Activated CD8-positive, alpha-beta T cell treated with anti-CD3 and anti-CD28 coated beads for 36 hours (primary cell): Measurements from ENCODE around the gene F2RL3. TPM values are rescaled to one million over a fixed set of nuclear protein-coding genes. Genes with fewer than 3 reads are reported as not detected.

ENCODE experiments used
- ATAC-seq: fragments of 200-7000 bp; cut with Tn5 transposase; one replicate; pipeline ENCODE4 v1.10.0; 2021; ENCODE audit warnings: mild to moderate bottlenecking, moderate library complexity
- CTCF ChIA-PET: fragments of 350-600 bp; sonication (Branson Sonifier 250); formaldehyde crosslinking; loops from one replicate; lab custom pipeline; 2021; ENCODE audit warnings: antibody characterized with exemption; lab: Charles Lee
- POLR2A ChIA-PET: fragments of 350-600 bp; sonication (Branson Sonifier 250); formaldehyde crosslinking; loops from one replicate; lab custom pipeline; 2021; ENCODE audit warnings: antibody characterized with exemption; lab: Charles Lee
- DNase-seq: peaks from one replicate; pipeline ENCODE4 v3.0.0-alpha.2; 2020
- H3K27ac Mint-ChIP-seq: one replicate; pipeline ENCODE4 v1.8.0; 2021; ENCODE audit warnings: mild to moderate bottlenecking, mixed read lengths
- H3K27me3 Mint-ChIP-seq: one replicate; pipeline ENCODE4 v1.8.0; 2021; ENCODE audit warnings: mixed read lengths
- H3K36me3 Mint-ChIP-seq: one replicate; pipeline ENCODE4 v1.8.0; 2021; ENCODE audit warnings: low read depth, mixed read lengths
- H3K4me1 Mint-ChIP-seq: one replicate; pipeline ENCODE4 v1.8.0; 2021; ENCODE audit warnings: low read depth, mixed read lengths
- H3K4me3 Mint-ChIP-seq: one replicate; pipeline ENCODE4 v1.8.0; 2021; ENCODE audit warnings: mild to moderate bottlenecking, moderate library complexity, mixed read lengths
- H3K9me3 Mint-ChIP-seq: one replicate; pipeline ENCODE4 v1.8.0; 2021; ENCODE audit warnings: mixed read lengths
- intact Hi-C: fragments of 100-400 bp; cut with micrococcal nuclease; formaldehyde crosslinking; loops from one replicate; pipeline ENCODE4 v1.10.0; 2022
- total RNA-seq, 2 experiments: library from RNA; stranded (reverse); gene quantifications; one replicate each; pipeline ENCODE4 v1.2.3, GENCODE V29; 2021
- TF ChIP-seq, protein P1 (sequence below): fragments of 200-600 bp; IDR thresholded peaks from one replicate; pipeline ENCODE4 v1.8.0; 2022; ENCODE audit warnings: antibody characterized with exemption, mild to moderate bottlenecking

Gene F2RL3
- total RNA-seq, 2 experiments from 2014 or later = not detected

- ATAC-seq = no peak
- H3K27me3 Mint-ChIP-seq = no peaks in the 10 kb centered on the region
- no peak overlapping the region for H3K4me3 Mint-ChIP-seq
- DNase-seq = no peak
- no peak overlapping the region for H3K27ac Mint-ChIP-seq
- intact Hi-C loops = no loop called here
- TF ChIP-seq, protein P1, sequence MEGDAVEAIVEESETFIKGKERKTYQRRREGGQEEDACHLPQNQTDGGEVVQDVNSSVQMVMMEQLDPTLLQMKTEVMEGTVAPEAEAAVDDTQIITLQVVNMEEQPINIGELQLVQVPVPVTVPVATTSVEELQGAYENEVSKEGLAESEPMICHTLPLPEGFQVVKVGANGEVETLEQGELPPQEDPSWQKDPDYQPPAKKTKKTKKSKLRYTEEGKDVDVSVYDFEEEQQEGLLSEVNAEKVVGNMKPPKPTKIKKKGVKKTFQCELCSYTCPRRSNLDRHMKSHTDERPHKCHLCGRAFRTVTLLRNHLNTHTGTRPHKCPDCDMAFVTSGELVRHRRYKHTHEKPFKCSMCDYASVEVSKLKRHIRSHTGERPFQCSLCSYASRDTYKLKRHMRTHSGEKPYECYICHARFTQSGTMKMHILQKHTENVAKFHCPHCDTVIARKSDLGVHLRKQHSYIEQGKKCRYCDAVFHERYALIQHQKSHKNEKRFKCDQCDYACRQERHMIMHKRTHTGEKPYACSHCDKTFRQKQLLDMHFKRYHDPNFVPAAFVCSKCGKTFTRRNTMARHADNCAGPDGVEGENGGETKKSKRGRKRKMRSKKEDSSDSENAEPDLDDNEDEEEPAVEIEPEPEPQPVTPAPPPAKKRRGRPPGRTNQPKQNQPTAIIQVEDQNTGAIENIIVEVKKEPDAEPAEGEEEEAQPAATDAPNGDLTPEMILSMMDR = no peak
- H3K36me3 Mint-ChIP-seq = no peaks in the 10 kb centered on the region
- ChIA-PET CTCF (no interaction called here), POLR2A (no interaction called here)
- H3K4me1 Mint-ChIP-seq = no peaks in the 10 kb centered on the region
- peaks cover 17% of the 10 kb centered on the region for H3K9me3 Mint-ChIP-seq
These were observed 22.2 kb downstream of the F2RL3 start for GRCh38 chr19:16911046-16911445.

GRCh38 chr19:16912780-16913179 lies 24.0 kb downstream of the F2RL3 start:
- H3K9me3 Mint-ChIP-seq = peaks cover 17% of the 10 kb centered on the region
- no peak overlapping the region for H3K27ac Mint-ChIP-seq
- DNase-seq = no peak
- H3K27me3 Mint-ChIP-seq = peaks cover 2% of the 10 kb centered on the region
- H3K36me3 Mint-ChIP-seq = no peaks in the 10 kb centered on the region
- intact Hi-C loops = no loop called here
- ChIA-PET POLR2A (no interaction called here), CTCF (no interaction called here)
- no peak overlapping the region for H3K4me3 Mint-ChIP-seq
- H3K4me1 Mint-ChIP-seq = no peaks in the 10 kb centered on the region
- TF ChIP-seq, protein P1 = no peak
- ATAC-seq = no peak

DNA sequence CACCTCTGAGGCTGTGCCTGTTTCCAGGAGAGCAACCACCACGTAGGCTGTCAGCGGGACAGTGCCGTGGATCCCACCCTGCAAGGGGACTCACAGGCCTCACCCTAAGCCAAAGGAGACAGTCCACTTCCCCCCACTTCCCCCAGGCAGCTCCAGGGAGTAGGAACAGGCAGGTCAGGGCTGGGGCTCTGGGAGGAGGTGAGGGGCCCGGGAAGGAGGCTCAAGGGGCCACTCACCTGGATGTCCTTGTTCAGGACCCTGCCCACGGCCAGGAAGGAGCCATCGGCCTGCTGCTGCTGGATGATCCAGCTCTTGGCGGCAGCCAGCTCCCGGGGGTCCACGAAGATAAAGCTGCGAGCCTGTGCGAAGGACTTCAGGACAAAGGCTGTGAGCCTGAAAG lies 25.6 kb downstream of the F2RL3 start:
- CTCF ChIA-PET = no interaction called here
- H3K36me3 Mint-ChIP-seq = no peaks in the 10 kb centered on the region
- no peak overlapping the region for H3K4me3 Mint-ChIP-seq
- no peaks in the 10 kb centered on the region for H3K4me1 Mint-ChIP-seq
- H3K27me3 Mint-ChIP-seq = peaks cover 3% of the 10 kb centered on the region
- peaks cover 21% of the 10 kb centered on the region for H3K9me3 Mint-ChIP-seq
- DNase-seq (no peak), ATAC-seq (no peak)
- POLR2A ChIA-PET = no interaction called here
- intact Hi-C loops = no loop called here
- TF ChIP-seq, protein P1 = no peak
- no peak overlapping the region for H3K27ac Mint-ChIP-seq

DNA sequence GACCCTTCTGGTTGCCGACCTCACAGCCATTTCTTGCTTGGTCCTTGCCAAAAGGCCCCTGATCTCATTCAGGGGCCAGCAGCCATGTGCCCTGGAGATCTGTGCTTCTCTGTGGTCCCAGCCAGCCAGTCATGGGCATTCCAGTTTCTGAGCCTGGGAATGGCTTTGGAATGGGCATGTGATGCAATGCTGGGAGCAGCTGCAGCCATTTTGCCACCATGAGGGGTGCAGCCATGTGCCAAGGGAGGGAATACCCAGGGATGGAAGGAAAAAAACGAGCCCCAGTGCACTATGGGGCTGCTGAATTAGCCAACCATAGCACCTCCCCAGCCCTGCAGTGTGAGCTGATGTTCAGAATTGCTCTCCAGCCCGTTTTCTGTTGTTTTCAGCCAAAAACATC lies 26.3 kb downstream of the F2RL3 start:
- Mint-ChIP-seq H3K4me3 (no peak overlapping the region), H3K36me3 (no peaks in the 10 kb centered on the region), H3K9me3 (peaks cover 21% of the 10 kb centered on the region), H3K27ac (no peak overlapping the region), H3K27me3 (peaks cover 3% of the 10 kb centered on the region), H3K4me1 (no peaks in the 10 kb centered on the region)
- ATAC-seq (no peak), DNase-seq (no peak)
- TF ChIP-seq, protein P1 = no peak
- intact Hi-C loops = no loop called here
- ChIA-PET CTCF (no interaction called here), POLR2A (no interaction called here)

DNA sequence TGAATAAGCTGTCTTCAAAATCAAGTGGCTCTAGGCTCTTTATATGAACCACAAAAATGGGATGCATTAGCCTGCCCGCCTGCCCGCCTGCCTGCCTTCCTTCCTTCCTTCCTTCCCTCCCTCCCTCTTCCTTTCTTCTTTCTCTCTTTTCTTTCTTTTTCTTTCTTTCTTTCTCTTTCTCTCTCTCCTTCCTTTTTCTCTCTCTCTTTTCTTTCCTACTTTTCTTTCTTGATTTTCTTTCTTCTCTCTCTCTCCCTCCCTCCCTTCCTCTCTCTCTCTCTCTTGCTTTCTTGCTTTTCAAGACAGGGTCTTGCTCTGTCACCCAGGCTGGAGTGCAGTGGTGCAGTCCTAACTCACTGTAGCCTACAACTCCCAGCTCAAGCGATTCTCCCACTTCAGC lies 26.9 kb downstream of the F2RL3 start:
- ChIA-PET POLR2A (no interaction called here), CTCF (no interaction called here)
- intact Hi-C loops = no loop called here
- no peak for DNase-seq
- peaks cover 3% of the 10 kb centered on the region for H3K27me3 Mint-ChIP-seq
- ATAC-seq = no peak
- H3K36me3 Mint-ChIP-seq = no peaks in the 10 kb centered on the region
- H3K9me3 Mint-ChIP-seq = peaks cover 21% of the 10 kb centered on the region
- no peaks in the 10 kb centered on the region for H3K4me1 Mint-ChIP-seq
- TF ChIP-seq, protein P1 = no peak
- H3K27ac Mint-ChIP-seq = no peak overlapping the region
- no peak overlapping the region for H3K4me3 Mint-ChIP-seq
